ENCODE data around the gene THAP8. TPM values are rescaled to one million over a fixed set of nuclear protein-coding genes. Genes with fewer than 3 reads are reported as not detected.

THAP8 gene
- total and polyA plus RNA-seq, 2 of the 8 experiments (the other 6 are each of a cell fraction or from before 2014, with no cell fraction given), result 6.0 to 11.1 TPM

GRCh38 chr19:36023432-36023831, 30.7 kb downstream of the THAP8 start:
- no peak for FAIRE-seq
- no peak overlapping the region for H4K91ac ChIP-seq (replicated peaks; ENCODE audit: insufficient read length, low read length)
- CTCF ChIA-PET (ENCODE audit: partially characterized antibody), result interaction anchor here (1.3 to 1.4 kb wide), 2 partner anchors 28 to 38 kb away, joined by 3 to 4 read pairs; no protein-coding TSS in a partner anchor

More at GRCh38 chr19:36023432-36023831, 30.7 kb downstream of the THAP8 start:
- Histone ChIP-seq H3K56ac (replicated peaks; ENCODE audit: insufficient read length, low read depth, low read length) (no peak overlapping the region), H2BK15ac (ENCODE audit: low read length) (no peak overlapping the region), H2AK5ac (ENCODE audit: low read depth, low read length) (no peak overlapping the region), H3K23ac (ENCODE audit: insufficient read length) (no peak overlapping the region), H3K36me3 (ENCODE audit: control insufficient read depth in 2 of 4, insufficient read depth in 4 of 4, low read length in 3 of 4) (peaks cover 0 to 26% (median 5%) of the 10 kb centered on the region in 4 experiments; a peak in 4 of 8 replicates), H3K14ac (ENCODE audit: insufficient read length) (no peak overlapping the region), H3K23me2 (ENCODE audit: low read depth, low read length) (no peaks in the 10 kb centered on the region), H3K9me3 (ENCODE audit: insufficient read depth in 2 of 2, low read depth in 1 of 2, low read length in 1 of 2) (no peaks in the 10 kb centered on the region), H2AFZ (ENCODE audit: low read length) (no peak overlapping the region), H4K5ac (ENCODE audit: insufficient read length, low read depth, low read length) (no peak overlapping the region), H4K20me1 (replicated peaks in 1 of 2; ENCODE audit: control insufficient read depth in 1 of 2, insufficient read depth in 2 of 2, low read length in 2 of 2) (peaks cover 0 to 3% of the 10 kb centered on the region in 2 experiments), H2BK120ac (replicated peaks; ENCODE audit: low read depth, low read length) (no peak overlapping the region), H3K9ac (replicated peaks in 1 of 4; ENCODE audit: extremely low read depth in 1 of 4, low read depth in 3 of 4, low read length in 3 of 4) (no peak overlapping the region), H3K27me3 (replicated peaks in 1 of 4; ENCODE audit: control insufficient read depth in 3 of 4, extremely low read depth in 1 of 4, insufficient read depth in 3 of 4, low read length in 3 of 4) (no peaks in the 10 kb centered on the region; a peak in 1 of 7 replicates), H3K4ac (replicated peaks; ENCODE audit: insufficient read length, low read depth, low read length) (no peak overlapping the region), H3K79me1 (ENCODE audit: low read depth, low read length) (no peaks in the 10 kb centered on the region), H3K27ac (ENCODE audit: low read depth, low read length) (no peak overlapping the region), H2BK12ac (ENCODE audit: low read depth, low read length) (no peak overlapping the region), H3K4me3 (ENCODE audit: extremely low read depth in 1 of 4, insufficient read depth in 2 of 4, low read depth in 3 of 4, low read length in 4 of 4) (no peak overlapping the region), H4K8ac (ENCODE audit: extremely low read depth, insufficient read depth, low read length) (no peak overlapping the region), H3K79me2 (ENCODE audit: control insufficient read depth in 1 of 2, insufficient read depth in 2 of 2, low read length in 2 of 2) (no peaks in the 10 kb centered on the region), H3K4me2 (ENCODE audit: insufficient read depth in 1 of 2, low read depth in 2 of 2, low read length in 2 of 2) (no peak overlapping the region), H2BK20ac (ENCODE audit: low read length) (no peak overlapping the region), H3K18ac (ENCODE audit: extremely low read depth, low read length) (no peak overlapping the region), H2BK5ac (ENCODE audit: low read depth, low read length) (no peak overlapping the region), H3K4me1 (replicated peaks in 1 of 4; ENCODE audit: control insufficient read depth in 3 of 4, insufficient read depth in 4 of 4, low read length in 3 of 4) (no peaks in the 10 kb centered on the region)
- POLR2A ChIA-PET (ENCODE audit: partially characterized antibody), result interaction anchor here (0.9 to 2.4 kb wide), 2 partner anchors 9 to 13 kb away, joined by 3 to 7 read pairs; partner anchors contain the start of gene ALKBH6
- TF ChIP-seq MAFK (IDR thresholded peaks at IDR 0.05; ENCODE audit: low read depth, low read length), result no peak
- no peak for TF ChIP-seq GABPA (IDR thresholded peaks at IDR 0.05; ENCODE audit: borderline replicate concordance, insufficient read depth, low read length)
- TF ChIP-seq SP1 (IDR thresholded peaks at IDR 0.05; ENCODE audit: low read depth, low read length), result no peak
- TF ChIP-seq ZNF274 (IDR thresholded peaks at IDR 0.05; ENCODE audit: borderline replicate concordance, extremely low read depth, low read length), result no peak
- no peak for TF ChIP-seq ASH2L (IDR thresholded peaks at IDR 0.05; ENCODE audit: low read length)
- TF ChIP-seq JUND (IDR thresholded peaks at IDR 0.05; ENCODE audit: low read length), result no peak
- no peak for TF ChIP-seq YY1 (IDR thresholded peaks at IDR 0.05; ENCODE audit: low read depth, low read length)
- no peak for TF ChIP-seq EZH2 (IDR thresholded peaks at IDR 0.05; ENCODE audit: low read depth, low read length, severe bottlenecking)
- WGBS, 2 experiments (ENCODE audit: extremely low coverage in 1 of 2, insufficient coverage in 1 of 2, insufficient read length in 1 of 2, insufficient replicate concordance in 2 of 2, low coverage in 1 of 2, low lambda C conversion rate in 2 of 2, missing lambda C conversion rate in 1 of 2), result 86% methylated on average over 5 of the region's 5 CpGs; no CpG with 5 or more reads in 1 of the 2 experiments
- DNase-seq (ENCODE audit: low read depth in 1 of 2, low spot score in 2 of 2), result no peak

Data from H1 (cell line).